OCI-LY3 (cell line): ENCODE data around the gene ZMYND19.
"Not testable (repeated sequence)": the region's sequence is repeated elsewhere in the genome, so short reads cannot be mapped to it uniquely, and the experiment has no call there.

ENCODE experiments used
- H2AFZ ChIP-seq: fragments of 200-600, 300-600 bp; shearing (Covaris generic); 2 replicates; pipeline ENCODE4 v1.6.0; 2014; ENCODE audit warnings: antibody characterized with exemption, low read depth, low read length
- H3K27ac ChIP-seq: fragments of 200-600, 300-600 bp; sonication (generic); 2 replicates; pipeline ENCODE4 v1.5.1; 2014; ENCODE audit warnings: mild to moderate bottlenecking, low read length, moderate library complexity, mixed read lengths
- H3K27me3 ChIP-seq: fragments of 200-600, 300-600 bp; sonication (generic); 2 replicates; pipeline ENCODE4 v1.6.1; 2014; ENCODE audit warnings: low read depth, low read length, mixed read lengths
- H3K36me3 ChIP-seq: fragments of 200-600, 300-600 bp; sonication (generic); replicated peaks from 2 replicates; pipeline ENCODE3; 2014; ENCODE audit warnings: low read depth, low read length, mixed read lengths
- H3K4me1 ChIP-seq: fragments of 300-600, 200-600 bp; sonication (generic); 2 replicates; pipeline ENCODE4 v1.6.1; 2014; ENCODE audit warnings: low read length, mixed read lengths
- H3K4me2 ChIP-seq: fragments of 200-600, 300-600 bp; sonication (generic); 2 replicates; pipeline ENCODE4 v1.6.1; 2014; ENCODE audit warnings: low read length, mixed read lengths
- H3K4me3 ChIP-seq: fragments of 300-600, 200-600 bp; sonication (generic); 2 replicates; pipeline ENCODE4 v1.5.1; 2014; ENCODE audit warnings: antibody characterized with exemption, mild to moderate bottlenecking, low read length, moderate library complexity
- H3K79me2 ChIP-seq: fragments of 300-600, 200-600 bp; shearing (Covaris generic); 2 replicates; pipeline ENCODE4 v1.6.1; 2014; ENCODE audit warnings: mild to moderate bottlenecking, low read length, mixed read lengths
- H3K9ac ChIP-seq: fragments of 300-600, 200-600 bp; shearing (Covaris generic); 2 replicates; pipeline ENCODE4 v1.6.0; 2014; ENCODE audit warnings: mild to moderate bottlenecking, low read length, moderate library complexity
- H3K9me3 ChIP-seq: fragments of 200-600, 300-600 bp; shearing (Covaris generic); 2 replicates; pipeline ENCODE4 v1.6.1; 2014; ENCODE audit warnings: low read length, mixed read lengths; ENCODE audit not compliant: insufficient read depth
- H4K20me1 ChIP-seq: fragments of 200-600, 300-600 bp; sonication (generic); 2 replicates; pipeline ENCODE4 v1.6.1; 2016; ENCODE audit warnings: low read length, mixed read lengths; ENCODE audit not compliant: insufficient read depth
- EZH2phosphoT487 ChIP-seq: fragments of 200-600 bp; shearing (Covaris generic); IDR thresholded peaks from 2 replicates; pipeline ENCODE4 v1.6.1; 2018; ENCODE audit warnings: antibody characterized with exemption, mixed run types, low read depth
- TF ChIP-seq, protein P1 (sequence below): fragments of 200-600, 300-600 bp; sonication (generic); IDR thresholded peaks from 2 replicates; pipeline ENCODE4 v1.5.1; 2014; ENCODE audit warnings: antibody characterized with exemption, low read length, low read depth

The ZMYND19 gene

DNA sequence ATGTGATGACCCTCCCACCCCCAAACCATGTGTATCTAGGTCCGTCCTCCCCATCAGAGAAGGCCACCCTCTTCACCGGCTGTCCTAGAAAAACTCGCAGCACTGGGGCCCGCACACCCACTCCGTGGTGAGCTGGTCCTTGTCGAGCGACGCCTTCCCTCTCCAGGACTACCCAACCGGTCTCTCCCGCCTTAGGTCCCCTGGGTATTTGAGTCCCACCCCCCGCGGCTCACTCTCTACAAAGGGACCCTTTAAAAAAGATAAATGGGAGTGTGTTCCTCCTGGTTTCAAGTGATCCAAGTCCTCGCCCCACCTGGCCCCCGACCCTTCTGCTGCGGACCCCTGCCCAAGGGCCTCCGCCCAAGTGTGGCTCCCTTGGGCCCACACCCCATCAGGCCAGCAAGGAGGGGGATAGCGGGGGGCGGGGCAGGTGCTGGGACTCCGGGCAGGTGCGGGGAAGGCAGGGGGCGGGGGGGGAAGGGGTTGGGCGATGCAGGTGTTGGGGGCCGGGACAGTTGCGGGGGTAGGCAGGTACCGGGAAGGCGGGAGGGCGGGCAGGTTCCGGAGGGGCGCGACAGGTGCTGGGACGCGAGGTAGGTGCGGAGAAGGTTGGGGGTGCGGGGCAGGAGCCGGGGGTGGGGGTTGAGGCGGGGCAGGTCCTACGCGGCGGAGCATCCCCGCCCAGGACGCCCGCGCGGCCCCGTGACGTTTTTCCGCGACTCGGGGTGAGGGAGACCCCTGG lies 14.2 kb upstream of the ZMYND19 start:
- peak overlapping the region; percentile 75 for H3K4me3 ChIP-seq
- H3K4me1 ChIP-seq, result peaks cover 22% of the 10 kb centered on the region

DNA sequence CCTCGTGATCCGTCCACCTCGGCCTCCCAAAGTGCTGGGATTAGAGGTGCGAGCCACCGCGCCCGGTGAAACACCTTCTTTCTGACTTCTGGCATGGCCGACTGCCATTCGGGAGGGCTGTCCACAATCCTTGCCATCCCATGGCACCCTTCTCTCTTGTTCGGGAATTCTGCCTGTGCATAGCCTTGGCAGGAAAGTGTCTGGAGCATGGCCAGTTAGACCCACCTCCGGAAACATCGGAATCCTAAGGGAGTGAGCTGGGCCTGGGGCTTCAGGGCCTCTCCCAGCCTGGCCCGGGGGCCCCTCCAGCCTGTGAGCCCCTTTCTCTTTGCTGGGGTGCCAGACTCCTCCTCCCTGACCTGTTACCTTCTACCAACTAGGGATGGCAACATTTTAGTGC lies 13.6 kb upstream of the ZMYND19 start:
- H3K4me2 ChIP-seq, result peak overlapping the region; percentile 88
- TF ChIP-seq EZH2phosphoT487, result no peak
- TF ChIP-seq, protein P1, sequence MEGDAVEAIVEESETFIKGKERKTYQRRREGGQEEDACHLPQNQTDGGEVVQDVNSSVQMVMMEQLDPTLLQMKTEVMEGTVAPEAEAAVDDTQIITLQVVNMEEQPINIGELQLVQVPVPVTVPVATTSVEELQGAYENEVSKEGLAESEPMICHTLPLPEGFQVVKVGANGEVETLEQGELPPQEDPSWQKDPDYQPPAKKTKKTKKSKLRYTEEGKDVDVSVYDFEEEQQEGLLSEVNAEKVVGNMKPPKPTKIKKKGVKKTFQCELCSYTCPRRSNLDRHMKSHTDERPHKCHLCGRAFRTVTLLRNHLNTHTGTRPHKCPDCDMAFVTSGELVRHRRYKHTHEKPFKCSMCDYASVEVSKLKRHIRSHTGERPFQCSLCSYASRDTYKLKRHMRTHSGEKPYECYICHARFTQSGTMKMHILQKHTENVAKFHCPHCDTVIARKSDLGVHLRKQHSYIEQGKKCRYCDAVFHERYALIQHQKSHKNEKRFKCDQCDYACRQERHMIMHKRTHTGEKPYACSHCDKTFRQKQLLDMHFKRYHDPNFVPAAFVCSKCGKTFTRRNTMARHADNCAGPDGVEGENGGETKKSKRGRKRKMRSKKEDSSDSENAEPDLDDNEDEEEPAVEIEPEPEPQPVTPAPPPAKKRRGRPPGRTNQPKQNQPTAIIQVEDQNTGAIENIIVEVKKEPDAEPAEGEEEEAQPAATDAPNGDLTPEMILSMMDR, result no peak
- H4K20me1 ChIP-seq, result no peaks in the 10 kb centered on the region; the same call in 1 of the 2 replicates
- H3K4me1 ChIP-seq, result peaks cover 22% of the 10 kb centered on the region
- no peak overlapping the region for H2AFZ ChIP-seq
- H3K9ac ChIP-seq, result no peak overlapping the region
- H3K9me3 ChIP-seq, result no peaks in the 10 kb centered on the region
- H3K4me3 ChIP-seq, result 0 out of 2 replicates have a peak overlapping the region, but pooled peaks have one; percentile 75
- H3K36me3 ChIP-seq, result no peaks in the 10 kb centered on the region
- H3K79me2 ChIP-seq, result peaks cover 4% of the 10 kb centered on the region; the same call in 1 of the 2 replicates
- no peak overlapping the region for H3K27ac ChIP-seq
- H3K27me3 ChIP-seq, result no peaks in the 10 kb centered on the region; the same call in 1 of the 2 replicates

More for the DNA sequence above, 14.2 kb upstream of the ZMYND19 start:
- Histone ChIP-seq H3K79me2 (peaks cover 4% of the 10 kb centered on the region; the same call in 1 of the 2 replicates), H3K36me3 (no peaks in the 10 kb centered on the region), H3K27me3 (no peaks in the 10 kb centered on the region; the same call in 1 of the 2 replicates), H3K27ac (no peak overlapping the region), H2AFZ (no peak overlapping the region), H3K9ac (peak overlapping the region; percentile 37; the same call in 1 of the 2 replicates), H3K9me3 (no peaks in the 10 kb centered on the region), H3K4me2 (peak overlapping the region; percentile 88), H4K20me1 (no peaks in the 10 kb centered on the region; the same call in 1 of the 2 replicates)
- TF ChIP-seq EZH2phosphoT487, result no peak
- TF ChIP-seq, protein P1, result no peak

DNA sequence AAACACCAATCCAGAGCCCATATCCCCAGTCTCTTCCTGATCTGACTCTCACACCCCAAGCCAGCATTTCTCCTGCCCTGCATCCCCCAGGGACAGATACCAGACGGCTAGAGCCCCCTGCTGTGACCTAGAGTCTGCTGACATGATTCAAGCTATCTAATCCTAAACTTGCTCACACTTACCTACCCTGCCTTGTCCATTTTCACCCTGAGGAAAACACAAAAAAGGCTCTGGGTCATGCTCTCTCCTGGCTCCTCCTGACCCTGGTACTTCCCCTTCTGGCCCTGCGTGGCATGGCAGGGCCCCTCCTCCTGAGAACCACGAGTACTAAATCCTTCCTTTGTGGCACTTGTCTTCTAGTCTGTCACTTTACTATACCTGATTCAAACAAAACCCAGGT lies 12.3 kb upstream of the ZMYND19 start:
- Histone ChIP-seq H3K9ac (no peak overlapping the region), H3K4me2 (peak overlapping the region; percentile 8; the same call in 1 of the 2 replicates), H4K20me1 (no peaks in the 10 kb centered on the region; the same call in 1 of the 2 replicates), H3K4me3 (no peak overlapping the region), H3K4me1 (peaks cover 22% of the 10 kb centered on the region), H2AFZ (peak overlapping the region; percentile 58; the same call in 1 of the 2 replicates), H3K9me3 (no peaks in the 10 kb centered on the region), H3K27me3 (no peaks in the 10 kb centered on the region; the same call in 1 of the 2 replicates), H3K79me2 (peaks cover 4% of the 10 kb centered on the region; the same call in 1 of the 2 replicates), H3K36me3 (no peaks in the 10 kb centered on the region), H3K27ac (no peak overlapping the region)
- TF ChIP-seq, protein P1, result no peak

DNA sequence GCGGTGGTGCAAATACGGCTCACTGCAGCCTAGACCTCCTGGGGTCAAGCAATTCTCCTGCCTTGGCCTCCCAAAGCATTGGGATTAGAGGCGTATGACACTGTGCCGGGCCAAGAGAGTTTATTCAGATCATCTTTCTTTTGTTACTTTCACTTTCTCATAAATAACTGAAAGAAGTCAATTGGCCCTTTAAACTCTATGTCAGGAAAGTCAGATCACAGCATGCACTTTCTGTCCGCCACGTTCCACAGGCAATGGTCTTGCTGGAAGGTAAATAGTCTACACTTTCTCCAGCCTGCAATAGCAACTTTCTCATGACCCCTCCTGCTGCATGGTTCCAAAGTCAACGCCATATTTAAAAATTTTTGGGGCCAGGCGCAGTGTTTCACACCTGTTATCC lies 8.6 kb upstream of the ZMYND19 start:
- Histone ChIP-seq H3K27ac (no peak overlapping the region), H2AFZ (no peak overlapping the region), H3K27me3 (no peaks in the 10 kb centered on the region), H3K4me2 (no peak overlapping the region), H3K79me2 (no peaks in the 10 kb centered on the region), H3K4me1 (peaks cover 7% of the 10 kb centered on the region), H3K36me3 (no peaks in the 10 kb centered on the region), H3K9me3 (no peaks in the 10 kb centered on the region), H3K9ac (no peak overlapping the region), H3K4me3 (no peak overlapping the region), H4K20me1 (no peaks in the 10 kb centered on the region)
- TF ChIP-seq EZH2phosphoT487, result no peak
- TF ChIP-seq, protein P1, result no peak

DNA sequence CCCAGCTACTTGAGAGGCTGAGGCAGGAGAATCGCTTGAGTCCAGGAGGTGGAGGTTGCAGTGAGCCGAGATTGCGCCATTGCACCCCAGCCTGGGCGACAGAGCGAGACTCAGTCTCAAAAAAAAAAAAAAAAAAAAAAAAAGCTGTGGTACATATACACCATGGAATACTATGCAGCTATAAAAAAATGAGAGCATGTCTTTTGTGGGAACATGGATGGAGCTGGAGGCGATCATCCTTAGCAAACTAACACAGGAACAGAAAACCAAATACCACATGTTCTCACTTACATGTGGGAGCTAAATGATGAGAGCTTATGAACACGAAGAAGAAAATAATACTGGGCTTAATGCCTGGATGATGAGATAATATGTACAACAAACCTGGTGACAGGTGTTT lies 6.3 kb upstream of the ZMYND19 start:
- H3K9me3 ChIP-seq, H3K36me3 ChIP-seq, H2AFZ ChIP-seq, H3K27me3 ChIP-seq, H3K79me2 ChIP-seq, H3K27ac ChIP-seq, H3K9ac ChIP-seq, H3K4me3 ChIP-seq, H3K4me1 ChIP-seq, H4K20me1 ChIP-seq, H3K4me2 ChIP-seq: not testable (repeated sequence)
